Brain microvascular endothelial cell (primary cell): ENCODE measurements around the gene CFDP1.
A peak's percentile ranks its signal among the peaks of the same experiment; 100 is the strongest.
"Not testable (repeated sequence)": the region's sequence is repeated elsewhere in the genome, so short reads cannot be mapped to it uniquely, and the experiment has no call there.

ENCODE experiments used
- DNase-seq: peaks from one replicate; pipeline ENCODE4 v3.0.0-alpha.2; 2020
- H3K27ac ChIP-seq: fragments of 250-450 bp; sonication (Bioruptor Pico); 2 replicates; pipeline ENCODE4 v1.5.1; 2020; ENCODE audit warnings: mild to moderate bottlenecking, moderate library complexity
- H3K27me3 ChIP-seq: fragments of 250-450 bp; sonication (Bioruptor Pico); replicated peaks from 2 replicates; pipeline ENCODE4 v1.5.1; 2020; ENCODE audit warnings: mild to moderate bottlenecking
- H3K36me3 ChIP-seq: fragments of 250-450 bp; sonication (Bioruptor Pico); replicated peaks from 2 replicates; pipeline ENCODE4 v1.5.1; 2020; ENCODE audit warnings: mild to moderate bottlenecking
- H3K4me3 ChIP-seq: 2 replicates; pipeline ENCODE4 v1.5.1; 2011; ENCODE audit warnings: low read depth, mild to moderate bottlenecking, control low read depth, low read length, moderate library complexity
- in situ Hi-C: cut with HindIII; loops from 2 replicates; pipeline ENCODE4 v1.10.0; 2017; ENCODE audit warnings: low sequenced_read_pairs, low pct_ligation_motif_present
- TF ChIP-seq, protein P1 (sequence below): IDR thresholded peaks from 2 replicates; pipeline ENCODE4 v1.5.1; 2011; ENCODE audit warnings: low read depth, mild to moderate bottlenecking, moderate library complexity, low read length, control low read depth, inconsistent platforms; ENCODE audit errors: missing control alignments

Gene CFDP1

DNA sequence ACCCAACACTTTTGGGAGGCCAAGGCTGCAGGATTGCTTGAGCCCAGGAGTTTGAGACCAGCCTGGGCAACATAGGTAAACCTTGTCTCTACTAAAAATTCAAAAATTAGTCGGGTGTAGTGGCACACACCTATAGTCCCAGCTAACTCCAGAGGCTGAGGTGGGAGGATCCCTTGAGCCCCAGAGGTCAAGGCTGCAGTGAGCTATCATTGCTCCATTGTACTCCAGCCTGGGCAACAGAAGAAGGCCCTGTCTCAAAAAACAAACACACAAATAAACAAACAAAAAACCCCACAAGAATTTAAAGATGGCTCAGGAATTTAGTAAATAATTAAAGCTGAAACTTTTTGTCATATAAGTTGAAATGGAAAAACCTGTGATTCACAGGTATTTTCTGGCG is 33.5 kb upstream of the CFDP1 start:
- Histone ChIP-seq H3K36me3 (no peaks in the 10 kb centered on the region), H3K27me3 (no peaks in the 10 kb centered on the region), H3K27ac (no peak overlapping the region), H3K4me3 (no peak overlapping the region)
- in situ Hi-C loops = no loop called here
- TF ChIP-seq, protein P1, sequence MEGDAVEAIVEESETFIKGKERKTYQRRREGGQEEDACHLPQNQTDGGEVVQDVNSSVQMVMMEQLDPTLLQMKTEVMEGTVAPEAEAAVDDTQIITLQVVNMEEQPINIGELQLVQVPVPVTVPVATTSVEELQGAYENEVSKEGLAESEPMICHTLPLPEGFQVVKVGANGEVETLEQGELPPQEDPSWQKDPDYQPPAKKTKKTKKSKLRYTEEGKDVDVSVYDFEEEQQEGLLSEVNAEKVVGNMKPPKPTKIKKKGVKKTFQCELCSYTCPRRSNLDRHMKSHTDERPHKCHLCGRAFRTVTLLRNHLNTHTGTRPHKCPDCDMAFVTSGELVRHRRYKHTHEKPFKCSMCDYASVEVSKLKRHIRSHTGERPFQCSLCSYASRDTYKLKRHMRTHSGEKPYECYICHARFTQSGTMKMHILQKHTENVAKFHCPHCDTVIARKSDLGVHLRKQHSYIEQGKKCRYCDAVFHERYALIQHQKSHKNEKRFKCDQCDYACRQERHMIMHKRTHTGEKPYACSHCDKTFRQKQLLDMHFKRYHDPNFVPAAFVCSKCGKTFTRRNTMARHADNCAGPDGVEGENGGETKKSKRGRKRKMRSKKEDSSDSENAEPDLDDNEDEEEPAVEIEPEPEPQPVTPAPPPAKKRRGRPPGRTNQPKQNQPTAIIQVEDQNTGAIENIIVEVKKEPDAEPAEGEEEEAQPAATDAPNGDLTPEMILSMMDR = no peak
- DNase-seq = no peak

DNA sequence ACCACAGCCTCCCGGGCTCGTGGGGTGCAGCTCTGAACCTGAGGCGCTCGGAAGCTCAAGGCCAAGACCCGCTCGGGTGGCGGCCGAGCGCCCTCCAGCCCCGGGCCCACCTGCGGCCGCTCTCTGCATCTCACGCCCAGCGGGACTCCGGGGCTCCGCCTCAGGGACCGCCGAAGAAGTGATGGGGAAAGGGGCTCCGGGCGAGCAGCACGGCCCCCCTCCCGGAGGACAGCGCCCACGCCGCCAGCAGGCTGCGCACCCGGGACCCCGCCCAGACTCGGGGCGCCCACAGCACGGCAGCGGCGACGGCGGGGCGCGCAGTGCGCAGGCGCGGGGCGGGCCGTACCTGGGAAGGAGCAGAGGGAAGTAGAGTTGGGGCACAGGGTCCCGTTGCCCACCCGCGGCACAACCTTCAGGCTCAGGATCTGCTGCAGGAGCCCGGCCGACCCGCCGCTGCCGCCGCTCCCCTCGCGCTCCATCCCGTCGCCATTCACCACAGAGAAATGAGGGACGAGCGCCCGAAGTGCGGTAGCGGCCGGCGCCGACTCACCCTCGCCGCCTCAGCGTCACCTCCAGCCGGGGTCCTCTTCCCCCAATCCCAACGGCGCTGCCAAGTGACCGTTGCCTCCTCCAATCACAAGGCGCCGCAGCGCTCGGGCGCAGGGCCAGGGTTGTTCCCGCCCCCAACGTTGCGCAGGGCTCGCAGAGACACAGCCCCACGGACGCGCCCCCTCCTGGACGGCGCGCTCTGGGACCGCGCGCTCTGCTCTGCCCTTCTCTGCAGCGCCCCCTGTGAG is 31.0 kb upstream of the CFDP1 start, which contains the start of gene TMEM170A:
TMEM170A (minus strand) TSS at position 568 of the 797 bp plus-strand sequence; CDS start at position 479, 89 bp downstream.
- H3K27me3 ChIP-seq = no peaks in the 10 kb centered on the region
- TF ChIP-seq, protein P1 = peak; percentile 99
- in situ Hi-C loops = no loop called here
- no peaks in the 10 kb centered on the region for H3K36me3 ChIP-seq
- peak within 1 kb of the TSS; percentile 82 for H3K4me3 ChIP-seq
- DNase-seq = peak; percentile 97
- peak within 1 kb of the TSS; percentile 89 for H3K27ac ChIP-seq

DNA sequence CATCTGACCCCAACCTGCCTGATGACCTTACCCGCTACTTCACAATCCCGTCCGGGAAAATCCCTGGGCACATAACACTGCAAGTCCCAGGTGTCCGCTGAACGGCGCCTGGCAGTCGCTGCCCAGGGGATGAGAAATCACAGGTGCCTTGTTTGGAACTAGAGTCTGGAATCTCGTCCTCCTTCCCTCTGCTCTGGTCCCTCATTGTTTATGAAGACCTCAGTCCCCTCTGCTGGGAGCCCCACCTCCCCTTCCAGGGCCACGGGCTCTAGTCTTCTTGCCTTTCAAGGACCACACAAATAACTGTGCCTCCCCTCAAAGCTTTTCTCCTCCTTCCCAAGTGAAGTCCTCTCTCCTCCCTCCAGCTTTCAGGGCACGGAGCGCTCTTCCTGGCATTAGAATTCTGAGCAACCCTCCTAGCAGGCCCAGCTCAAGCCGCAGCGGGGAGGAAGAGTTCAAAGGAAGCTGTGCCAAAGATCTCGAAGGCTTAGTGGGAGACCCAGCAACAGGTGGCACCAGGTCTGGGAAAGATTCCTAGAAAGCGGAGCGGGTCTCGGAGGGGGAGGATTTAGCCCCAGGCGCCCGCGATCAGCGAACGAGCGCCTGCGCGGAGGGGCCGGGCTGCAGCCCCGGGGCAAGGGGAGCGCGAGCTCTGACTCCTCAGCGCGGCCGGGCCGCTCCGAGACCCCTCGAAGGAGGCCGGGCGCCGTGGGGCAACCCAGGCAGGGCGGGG is 30.3 kb upstream of the CFDP1 start:
- peak overlapping the region; percentile 82 for H3K4me3 ChIP-seq
- H3K27me3 ChIP-seq, in situ Hi-C loops, DNase-seq, H3K36me3 ChIP-seq: not testable (repeated sequence)
- H3K27ac ChIP-seq = peak overlapping the region; percentile 89

DNA sequence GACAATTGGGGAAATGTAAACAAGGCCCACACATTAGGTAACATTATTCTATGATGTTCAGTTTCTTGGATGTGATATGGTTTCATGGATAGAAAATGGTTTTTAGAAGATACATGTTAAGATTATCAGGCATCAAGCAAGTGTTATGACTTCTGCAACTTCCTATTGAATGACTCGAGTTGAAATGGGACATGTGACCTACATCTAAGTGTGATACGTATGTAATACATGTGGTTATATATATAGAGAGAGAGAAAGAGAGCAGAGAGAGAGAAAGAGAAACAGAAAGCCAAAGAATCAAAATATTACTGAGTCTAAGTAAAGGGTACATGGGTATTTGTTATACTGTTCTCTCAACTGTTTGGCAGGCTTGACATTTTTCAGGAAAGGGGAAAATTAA is 29.5 kb upstream of the CFDP1 start:
- TF ChIP-seq, protein P1 = no peak
- Histone ChIP-seq H3K36me3 (no peaks in the 10 kb centered on the region), H3K4me3 (peak overlapping the region; percentile 82), H3K27ac (no peak overlapping the region), H3K27me3 (no peaks in the 10 kb centered on the region)
- DNase-seq = no peak
- in situ Hi-C loops = no loop called here

DNA sequence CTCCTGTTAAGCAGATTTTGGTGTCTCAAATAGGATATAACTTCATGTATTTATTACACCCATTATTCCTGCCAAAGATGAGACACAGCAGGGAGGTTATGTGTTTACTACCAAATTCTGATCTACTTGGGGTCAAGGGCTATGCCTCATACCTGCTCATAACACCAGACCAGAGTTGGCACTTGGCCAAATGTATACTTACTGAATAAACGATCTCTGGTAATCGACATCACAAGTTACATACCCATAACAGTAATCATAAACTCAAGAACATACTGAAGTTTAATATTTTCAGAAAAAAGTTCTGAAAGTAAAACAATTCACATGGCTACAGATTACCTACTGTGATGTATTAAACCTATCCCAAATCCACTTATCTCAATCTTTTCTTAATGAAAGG is 28.3 kb upstream of the CFDP1 start:
- Histone ChIP-seq H3K4me3 (no peak overlapping the region), H3K27me3 (no peaks in the 10 kb centered on the region), H3K36me3 (no peaks in the 10 kb centered on the region), H3K27ac (no peak overlapping the region)
- in situ Hi-C loops = no loop called here
- TF ChIP-seq, protein P1 = no peak
- no peak for DNase-seq

DNA sequence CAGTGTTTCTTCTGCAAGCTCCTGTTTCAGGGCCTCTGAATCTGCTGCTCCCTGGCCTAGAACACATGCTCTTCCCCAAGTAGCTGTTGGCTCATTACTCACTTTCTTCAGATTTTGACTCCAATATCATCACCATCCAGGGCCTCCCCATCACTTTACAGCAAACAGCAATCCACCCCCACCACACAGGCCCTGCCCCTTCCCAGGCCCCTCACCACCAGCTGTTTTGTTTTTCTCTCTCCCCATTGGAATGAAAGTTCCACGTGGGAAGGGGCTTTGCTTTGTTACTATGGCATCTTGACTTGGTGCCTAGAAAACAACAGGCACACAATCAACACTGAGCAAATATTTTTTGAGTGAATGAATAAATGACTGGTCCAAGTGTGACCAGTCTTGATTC is 27.1 kb upstream of the CFDP1 start:
- TF ChIP-seq, protein P1 = no peak
- H3K27me3 ChIP-seq = no peaks in the 10 kb centered on the region
- H3K36me3 ChIP-seq = no peaks in the 10 kb centered on the region
- in situ Hi-C loops = no loop called here
- no peak for DNase-seq
- H3K4me3 ChIP-seq = no peak overlapping the region
- no peak overlapping the region for H3K27ac ChIP-seq
